Vagina (tissue), 2 donors: ENCODE measurements around the gene FBXW11. TPM values are rescaled to one million over a fixed set of nuclear protein-coding genes. Genes with fewer than 3 reads are reported as not detected.

Source experiments
- DNase-seq, 2 donors: peaks; one replicate each; pipeline ENCODE4 v3.0.0-alpha.2; 2017; ENCODE audit errors: extremely low spot score in 2 of 2
- H3K27ac ChIP-seq: fragments of 200-600 bp; sonication (generic); one replicate; pipeline ENCODE4 v1.5.1; 2019
- H3K27me3 ChIP-seq: fragments of 200-600 bp; sonication (generic); one replicate; pipeline ENCODE4 v1.5.1; 2019
- H3K36me3 ChIP-seq, 2 donors: fragments of 200-600 bp; sonication (generic); one replicate each; pipeline ENCODE4 v1.5.1; 2017 to 2019
- H3K4me1 ChIP-seq: fragments of 200-600 bp; sonication (generic); one replicate; pipeline ENCODE4 v1.5.1; 2019
- H3K4me3 ChIP-seq, 2 donors: fragments of 200-600 bp; sonication (generic); 1 replicate in 1 of 2; 2 replicates in 1 of 2; pipeline ENCODE4 v1.5.1; 2016 to 2019
- H3K9me3 ChIP-seq: fragments of 200-600 bp; sonication (generic); one replicate; pipeline ENCODE4 v1.5.1; 2019
- POLR2A ChIP-seq, 2 donors: fragments of 450-650 bp; IDR thresholded peaks; one replicate each; pipeline ENCODE4 v1.6.1; 2017; ENCODE audit warnings: antibody characterized with exemption in 2 of 2, mild to moderate bottlenecking in 2 of 2, moderate library complexity in 2 of 2
- POLR2AphosphoS5 ChIP-seq, 2 donors: sonication (generic); formaldehyde crosslinking; IDR thresholded peaks; one replicate each; pipeline ENCODE4 v1.9.0; 2017; ENCODE audit warnings: antibody characterized with exemption in 2 of 2, mild to moderate bottlenecking in 2 of 2, low read depth in 1 of 2; ENCODE audit not compliant: insufficient read depth in 1 of 2
- intact Hi-C: fragments of 100-400 bp; cut with DNase I; formaldehyde crosslinking; loops from one replicate; pipeline ENCODE4 v1.15.1; 2023
- total RNA-seq: library from RNA; depleted of rRNA; stranded (reverse); fragments of >200 nt; gene quantifications from one replicate; pipeline ENCODE4 v1.2.3, GENCODE V29; 2016
- TF ChIP-seq, protein P1 (sequence below), 3 experiments: fragments of 450-650 bp in 2 of 3; fragments of 200-600 bp in 1 of 3; sonication (generic) in 1 of 3; IDR thresholded peaks; one replicate each; pipeline ENCODE4 v1.5.1; 2017 to 2019; ENCODE audit warnings: antibody characterized with exemption in 3 of 3, mild to moderate bottlenecking in 2 of 3, moderate library complexity in 2 of 3

FBXW11 gene
- total RNA-seq, 1 donor from 2014 or later: 40.5 TPM

DNA sequence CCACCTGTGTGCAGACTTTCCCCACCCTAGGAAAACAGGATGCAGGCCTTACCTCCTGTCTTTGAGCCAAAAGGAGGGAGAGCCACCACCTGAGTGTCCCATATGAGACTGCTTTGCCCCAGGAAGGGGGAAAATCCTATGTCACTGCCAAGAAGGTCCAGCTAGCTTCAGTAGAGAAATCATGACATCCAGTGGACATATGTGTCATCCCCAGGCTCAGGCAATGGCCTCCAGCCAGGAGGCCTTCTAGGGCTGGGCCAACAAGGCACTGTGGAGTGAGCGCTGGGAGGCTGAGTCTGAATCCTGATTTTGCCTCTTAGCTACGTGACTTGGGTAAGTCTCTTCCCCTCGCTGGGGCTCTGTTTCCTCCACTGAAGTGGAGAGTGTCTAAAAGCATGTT lies 160.6 kb downstream of the FBXW11 start:
- peaks cover 7% of the 10 kb centered on the region for H3K4me1 ChIP-seq
- no peaks in the 10 kb centered on the region for H3K36me3 ChIP-seq
- no peak for DNase-seq
- TF ChIP-seq POLR2AphosphoS5 (IDR thresholded peaks at IDR 0.05; ENCODE audit: insufficient read depth in 1 of 2, low read depth in 1 of 2): no peak
- TF ChIP-seq, protein P1, sequence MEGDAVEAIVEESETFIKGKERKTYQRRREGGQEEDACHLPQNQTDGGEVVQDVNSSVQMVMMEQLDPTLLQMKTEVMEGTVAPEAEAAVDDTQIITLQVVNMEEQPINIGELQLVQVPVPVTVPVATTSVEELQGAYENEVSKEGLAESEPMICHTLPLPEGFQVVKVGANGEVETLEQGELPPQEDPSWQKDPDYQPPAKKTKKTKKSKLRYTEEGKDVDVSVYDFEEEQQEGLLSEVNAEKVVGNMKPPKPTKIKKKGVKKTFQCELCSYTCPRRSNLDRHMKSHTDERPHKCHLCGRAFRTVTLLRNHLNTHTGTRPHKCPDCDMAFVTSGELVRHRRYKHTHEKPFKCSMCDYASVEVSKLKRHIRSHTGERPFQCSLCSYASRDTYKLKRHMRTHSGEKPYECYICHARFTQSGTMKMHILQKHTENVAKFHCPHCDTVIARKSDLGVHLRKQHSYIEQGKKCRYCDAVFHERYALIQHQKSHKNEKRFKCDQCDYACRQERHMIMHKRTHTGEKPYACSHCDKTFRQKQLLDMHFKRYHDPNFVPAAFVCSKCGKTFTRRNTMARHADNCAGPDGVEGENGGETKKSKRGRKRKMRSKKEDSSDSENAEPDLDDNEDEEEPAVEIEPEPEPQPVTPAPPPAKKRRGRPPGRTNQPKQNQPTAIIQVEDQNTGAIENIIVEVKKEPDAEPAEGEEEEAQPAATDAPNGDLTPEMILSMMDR (IDR thresholded peaks at IDR 0.05): no peak
- no peak for TF ChIP-seq POLR2A (IDR thresholded peaks at IDR 0.05)
- H3K9me3 ChIP-seq: no peaks in the 10 kb centered on the region
- intact Hi-C loops: no loop called here
- H3K4me3 ChIP-seq: no peak overlapping the region
- no peaks in the 10 kb centered on the region for H3K27me3 ChIP-seq
- H3K27ac ChIP-seq: no peak overlapping the region

DNA sequence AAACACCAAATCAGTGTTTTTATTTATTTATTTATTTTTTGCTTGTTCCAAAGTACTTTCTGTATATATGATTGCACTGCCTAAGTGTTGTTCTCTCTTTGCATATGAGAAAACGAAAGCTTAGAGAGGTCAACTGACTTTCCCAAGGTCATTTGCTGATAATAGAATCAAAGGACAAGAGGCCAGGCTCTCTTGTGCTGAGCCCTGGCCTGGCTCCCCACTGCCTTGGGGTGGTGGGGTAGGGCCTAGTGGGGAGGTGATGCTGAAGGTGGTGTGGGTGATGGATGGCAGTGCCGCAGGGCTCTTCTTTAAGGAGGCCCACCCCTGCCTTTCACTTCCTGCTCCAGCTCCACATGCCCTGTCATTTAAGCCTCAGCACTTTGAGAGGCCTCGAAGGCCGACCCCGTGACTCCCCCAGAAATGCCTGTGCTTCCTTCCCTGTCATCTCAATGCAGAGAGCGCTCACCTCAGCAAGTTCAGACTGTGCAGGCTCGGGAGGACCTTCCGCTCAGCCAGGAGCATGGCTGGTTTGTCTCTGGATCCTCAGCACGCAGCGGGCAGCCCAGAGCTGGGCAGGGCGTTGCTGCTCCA lies 161.3 kb downstream of the FBXW11 start:
- intact Hi-C loops: no loop called here
- H3K27ac ChIP-seq: no peak overlapping the region
- H3K4me3 ChIP-seq: no peak overlapping the region
- no peaks in the 10 kb centered on the region for H3K27me3 ChIP-seq
- H3K36me3 ChIP-seq: no peaks in the 10 kb centered on the region
- no peak for DNase-seq
- TF ChIP-seq POLR2A (IDR thresholded peaks at IDR 0.05) (no peak), POLR2AphosphoS5 (IDR thresholded peaks at IDR 0.05; ENCODE audit: insufficient read depth in 1 of 2, low read depth in 1 of 2) (no peak)
- TF ChIP-seq, protein P1 (IDR thresholded peaks at IDR 0.05): no peak
- peaks cover 7% of the 10 kb centered on the region for H3K4me1 ChIP-seq
- H3K9me3 ChIP-seq: no peaks in the 10 kb centered on the region

DNA sequence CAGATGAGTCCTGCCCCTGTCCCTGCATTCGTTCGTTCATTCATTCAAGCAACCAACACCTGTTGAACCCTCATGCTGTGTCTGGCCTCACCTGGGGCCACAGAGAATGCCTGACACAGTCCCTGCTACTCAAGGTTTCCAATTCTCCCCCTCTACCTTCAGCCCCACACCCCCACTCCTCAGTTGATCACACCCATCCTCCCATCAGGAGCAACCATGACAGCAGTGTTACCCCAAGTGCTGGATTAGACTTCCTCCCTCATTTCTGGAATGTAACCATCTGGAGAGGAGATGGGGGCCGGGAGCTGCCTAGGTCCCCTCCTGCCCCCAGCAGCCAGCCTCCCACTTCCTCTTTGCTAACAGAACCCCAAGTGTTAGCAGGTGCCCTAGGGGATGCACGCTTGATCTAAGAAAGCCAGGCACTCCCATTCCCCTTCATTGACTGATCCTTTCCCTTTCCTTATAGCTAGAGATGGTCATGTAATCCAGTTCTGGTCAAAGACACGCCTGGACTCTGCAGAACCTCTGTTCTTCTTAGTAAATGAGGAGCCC lies 163.6 kb downstream of the FBXW11 start:
- peaks cover 7% of the 10 kb centered on the region for H3K4me1 ChIP-seq
- DNase-seq: no peak
- intact Hi-C loops: no loop called here
- no peaks in the 10 kb centered on the region for H3K9me3 ChIP-seq
- no peak overlapping the region for H3K27ac ChIP-seq
- no peak for TF ChIP-seq POLR2A (IDR thresholded peaks at IDR 0.05)
- TF ChIP-seq, protein P1 (IDR thresholded peaks at IDR 0.05): no peak
- TF ChIP-seq POLR2AphosphoS5 (IDR thresholded peaks at IDR 0.05; ENCODE audit: insufficient read depth in 1 of 2, low read depth in 1 of 2): no peak
- H3K27me3 ChIP-seq: no peaks in the 10 kb centered on the region
- H3K36me3 ChIP-seq: no peaks in the 10 kb centered on the region
- no peak overlapping the region for H3K4me3 ChIP-seq

DNA sequence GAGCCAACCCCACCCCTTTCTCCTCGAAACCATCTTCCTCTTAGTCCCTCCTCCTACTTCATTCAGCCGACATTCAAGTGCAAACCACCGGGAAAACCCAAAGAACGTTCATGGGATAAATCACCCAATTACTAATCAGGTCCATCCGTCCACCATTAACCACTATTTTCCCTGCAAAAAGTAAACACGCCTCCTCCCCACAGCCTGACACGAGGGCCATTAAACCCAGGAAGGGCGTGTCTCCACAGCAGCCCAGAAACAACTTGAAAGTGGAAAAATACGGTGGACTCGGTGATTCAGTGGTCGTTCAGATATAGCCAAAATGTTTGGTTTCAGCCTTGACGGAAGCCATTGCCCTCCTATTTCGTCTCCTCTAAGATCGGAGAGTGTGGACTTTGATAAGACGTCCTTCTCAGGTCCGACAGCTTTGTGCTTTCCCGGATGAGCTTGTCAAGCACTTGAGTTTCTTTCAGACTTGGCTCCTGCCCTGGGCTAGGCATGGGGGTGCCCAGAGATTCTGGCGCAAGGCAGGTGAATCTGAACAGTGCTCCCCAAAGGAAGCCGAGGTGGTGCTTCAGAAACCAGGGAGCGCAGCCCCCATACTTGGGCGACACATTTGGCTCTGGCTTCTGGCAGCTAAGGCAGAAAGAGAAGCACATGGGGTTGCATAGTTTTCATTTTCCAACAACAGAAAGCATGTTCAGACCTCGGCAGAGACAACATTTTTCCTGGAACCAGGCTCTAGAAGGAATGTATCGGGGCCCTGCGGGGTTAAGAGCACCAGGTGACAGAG lies 164.3 kb downstream of the FBXW11 start:
- Histone ChIP-seq H3K27me3 (no peaks in the 10 kb centered on the region), H3K36me3 (no peaks in the 10 kb centered on the region), H3K27ac (no peak overlapping the region), H3K4me1 (peaks cover 7% of the 10 kb centered on the region), H3K9me3 (no peaks in the 10 kb centered on the region), H3K4me3 (no peak overlapping the region)
- intact Hi-C loops: no loop called here
- no peak for DNase-seq
- TF ChIP-seq POLR2AphosphoS5 (IDR thresholded peaks at IDR 0.05; ENCODE audit: insufficient read depth in 1 of 2, low read depth in 1 of 2): no peak
- TF ChIP-seq, protein P1 (IDR thresholded peaks at IDR 0.05): no peak
- no peak for TF ChIP-seq POLR2A (IDR thresholded peaks at IDR 0.05)
